NCI-H748 (cell line): ENCODE results near the gene KRTAP10-12.

Experiments
- DNase-seq: peaks from one replicate; lab custom pipeline; 2025; ENCODE audit not compliant: unreplicated experiment; lab: John Stamatoyannopoulos, UW

The KRTAP10-12 gene

DNA sequence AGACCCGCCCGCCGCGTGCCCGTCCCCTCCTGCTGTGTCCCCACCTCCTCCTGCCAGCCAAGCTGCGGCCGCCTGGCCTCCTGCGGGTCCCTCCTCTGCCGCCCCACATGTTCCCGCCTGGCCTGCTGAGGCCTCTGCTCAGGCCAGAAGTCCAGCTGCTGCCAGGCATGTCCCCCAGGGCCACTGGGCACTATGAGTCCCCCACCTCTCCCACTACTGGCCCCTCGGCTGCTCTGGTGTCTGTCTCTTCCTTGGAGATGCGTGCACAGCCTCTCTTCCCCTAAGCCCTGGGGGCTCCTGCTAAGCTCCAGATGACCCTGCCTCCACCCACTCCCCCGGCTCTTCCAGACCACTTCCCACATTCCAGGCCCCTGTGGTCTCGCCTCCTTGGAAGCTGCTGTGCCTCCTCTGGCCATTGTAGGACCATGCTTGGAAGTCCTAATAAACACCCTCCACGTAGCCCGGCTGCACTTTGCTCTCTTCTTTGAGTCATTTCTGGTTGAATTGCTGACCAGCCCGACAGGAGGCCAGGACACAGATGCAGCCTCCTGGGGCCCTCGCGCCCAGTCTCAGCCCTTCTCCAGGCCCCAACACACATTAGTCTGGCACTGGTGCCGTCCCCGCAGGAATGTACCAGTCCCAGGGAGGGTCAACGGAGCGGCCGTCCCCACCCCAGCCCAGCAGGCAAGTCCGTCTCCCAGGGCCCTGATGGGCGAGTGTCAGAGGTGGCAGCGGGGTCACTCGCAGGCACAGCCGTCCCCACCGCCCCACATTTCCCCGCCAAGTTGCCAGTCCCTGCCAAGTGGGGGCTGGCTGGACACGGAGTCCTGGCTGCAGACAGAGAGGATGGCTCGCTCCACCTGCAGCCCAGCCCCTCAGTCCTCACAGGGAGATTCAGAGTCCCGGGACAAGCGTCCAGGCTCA is 1.1 kb downstream of the KRTAP10-12 start:
- no peak for DNase-seq

DNA sequence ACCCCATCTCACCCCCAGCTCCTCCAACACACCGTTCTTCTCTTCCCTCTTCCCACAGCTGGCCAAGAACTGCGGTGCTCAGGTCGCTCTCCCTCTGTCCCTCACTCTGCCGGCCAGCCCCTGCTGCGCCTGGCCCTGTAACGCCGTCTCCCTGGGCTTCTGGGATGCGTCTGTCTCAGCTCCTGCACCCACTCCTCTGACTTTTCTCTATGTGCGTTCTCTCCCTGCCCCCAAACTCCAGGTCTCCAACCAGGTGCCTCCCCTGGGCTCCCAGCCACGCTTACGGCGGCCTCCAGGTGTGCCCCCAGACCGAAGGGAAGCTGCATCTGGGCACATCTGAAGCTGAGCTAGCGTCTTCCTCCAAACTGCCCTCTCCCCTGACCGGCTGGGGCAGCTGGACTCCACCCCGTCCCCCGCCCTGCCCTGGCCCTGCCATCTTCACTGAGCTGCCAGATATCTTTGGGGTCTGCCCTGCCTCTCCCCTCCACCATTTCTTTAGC is 2.6 kb downstream of the KRTAP10-12 start:
- DNase-seq, result no peak

DNA sequence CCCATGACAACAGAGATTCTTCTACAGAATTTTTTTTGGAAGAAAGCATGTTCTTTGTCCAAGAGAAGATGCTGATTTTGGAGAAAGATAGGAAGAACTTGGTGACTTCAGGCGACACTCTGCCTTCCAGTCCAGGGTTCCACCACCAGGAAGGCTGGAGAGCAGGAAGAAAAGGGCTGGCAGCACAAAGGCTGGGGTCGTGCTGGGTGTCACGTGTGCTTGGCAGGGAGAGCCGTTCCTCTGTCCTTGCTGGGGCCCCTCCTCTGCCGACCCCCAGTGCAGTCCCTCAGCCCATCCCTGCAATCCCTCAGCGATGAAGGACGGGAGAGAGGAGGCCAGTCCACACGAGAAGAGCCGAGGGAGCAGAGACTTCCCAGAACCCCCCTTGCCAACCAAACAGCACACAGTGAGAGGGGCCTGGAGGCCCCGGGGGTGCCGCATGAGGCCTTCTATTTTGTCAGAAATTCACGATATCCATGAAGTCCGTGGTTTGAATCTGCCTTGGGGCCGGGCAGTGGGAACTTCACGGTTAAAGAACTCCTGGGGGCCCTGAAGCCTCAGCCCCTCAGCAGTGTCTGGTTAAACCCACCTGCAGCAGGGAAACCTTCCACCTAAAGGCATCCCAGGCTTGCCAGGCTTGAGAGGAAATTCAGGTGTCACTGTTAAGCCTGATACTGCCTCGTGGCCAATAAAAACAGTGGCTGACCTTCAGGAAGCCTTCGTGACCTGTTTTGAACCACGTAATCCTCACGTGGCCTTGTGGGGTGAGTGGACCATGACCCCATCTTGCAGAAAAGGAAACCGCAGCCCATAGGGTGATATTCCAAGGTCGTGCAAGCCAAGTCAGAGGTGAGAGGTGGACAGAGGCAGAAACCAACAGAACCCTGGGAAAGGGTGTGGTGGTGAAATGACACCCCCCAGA is 3.4 kb downstream of the KRTAP10-12 start:
- DNase-seq, result no peak

DNA sequence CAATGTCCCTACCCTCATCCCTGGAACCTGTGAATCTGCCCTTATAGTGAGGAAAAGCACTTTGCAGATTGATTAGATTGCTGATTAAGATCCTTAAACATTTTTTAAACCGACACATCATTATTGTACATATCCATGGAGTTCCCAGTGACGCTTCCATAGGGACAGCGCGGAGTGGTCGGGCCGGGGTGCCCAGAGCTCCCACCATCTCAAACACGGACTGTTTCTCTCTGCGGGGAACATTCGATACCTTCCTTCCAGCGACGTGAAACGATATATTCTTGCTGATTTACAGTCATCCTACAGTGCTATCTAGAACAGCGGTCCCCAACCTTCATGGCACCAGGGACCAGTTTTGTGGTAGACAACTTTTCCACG is 4.0 kb downstream of the KRTAP10-12 start:
- no peak for DNase-seq

DNA sequence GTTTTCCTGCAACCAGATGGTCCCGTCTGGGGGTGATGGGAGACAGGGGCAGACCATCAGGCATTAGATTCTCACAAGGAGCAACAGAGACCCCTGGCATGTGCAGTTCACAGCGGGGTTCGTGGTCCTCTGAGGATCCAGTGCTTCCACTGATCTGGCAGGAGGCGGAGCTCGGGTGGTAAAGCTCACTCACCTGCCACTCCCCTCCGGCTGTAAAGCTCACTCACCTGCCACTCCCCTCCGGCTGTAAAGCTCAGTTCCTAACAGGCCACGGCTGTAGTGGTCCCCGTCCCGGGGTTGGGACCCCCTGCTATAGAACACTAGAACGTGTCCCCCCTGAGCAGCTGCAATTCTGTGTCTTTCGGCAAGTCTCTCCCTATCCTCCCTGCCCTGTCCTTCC is 4.6 kb downstream of the KRTAP10-12 start:
- DNase-seq, result peak; percentile 10

DNA sequence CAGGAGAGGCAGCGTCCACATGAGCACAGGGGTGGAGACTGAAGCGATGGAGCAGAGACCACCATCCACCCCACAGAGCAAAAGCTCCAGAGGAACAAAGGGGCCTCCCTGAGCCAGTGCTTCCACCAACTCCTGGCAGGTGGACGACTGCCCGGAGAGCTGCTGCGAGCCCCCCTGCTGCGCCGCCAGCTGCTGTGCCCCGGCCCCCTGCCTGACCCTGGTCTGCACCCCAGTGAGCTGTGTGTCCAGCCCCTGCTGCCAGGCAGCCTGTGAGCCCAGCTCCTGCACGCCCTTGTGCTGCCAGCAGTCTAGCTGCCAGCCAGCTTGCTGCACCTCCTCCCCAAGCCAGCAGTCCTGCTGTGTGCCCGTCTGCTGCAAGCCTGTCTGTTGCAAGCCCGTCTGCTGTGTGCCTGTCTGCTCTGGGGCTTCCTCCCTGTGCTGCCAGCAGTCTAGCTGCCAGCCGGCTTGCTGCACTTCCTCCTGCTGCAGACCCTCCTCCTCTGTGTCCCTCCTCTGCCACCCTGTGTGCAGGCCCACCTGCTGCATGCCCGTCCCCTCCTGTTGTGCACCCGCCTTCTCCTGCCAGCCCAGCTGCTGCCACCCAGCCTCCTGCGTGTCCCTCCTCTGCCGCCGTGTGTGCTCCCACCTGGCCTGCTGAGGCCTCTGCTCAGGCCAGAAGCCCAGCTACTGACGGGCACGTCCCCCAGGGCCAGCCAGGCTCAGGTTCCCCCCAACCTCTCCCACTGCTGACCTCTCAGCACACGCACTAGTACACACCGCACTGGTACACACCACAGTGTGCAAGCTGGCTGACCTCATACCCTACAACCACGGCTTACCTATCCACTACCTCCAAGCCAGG is 5.4 kb downstream of the KRTAP10-12 start:
- DNase-seq, result no peak

DNA sequence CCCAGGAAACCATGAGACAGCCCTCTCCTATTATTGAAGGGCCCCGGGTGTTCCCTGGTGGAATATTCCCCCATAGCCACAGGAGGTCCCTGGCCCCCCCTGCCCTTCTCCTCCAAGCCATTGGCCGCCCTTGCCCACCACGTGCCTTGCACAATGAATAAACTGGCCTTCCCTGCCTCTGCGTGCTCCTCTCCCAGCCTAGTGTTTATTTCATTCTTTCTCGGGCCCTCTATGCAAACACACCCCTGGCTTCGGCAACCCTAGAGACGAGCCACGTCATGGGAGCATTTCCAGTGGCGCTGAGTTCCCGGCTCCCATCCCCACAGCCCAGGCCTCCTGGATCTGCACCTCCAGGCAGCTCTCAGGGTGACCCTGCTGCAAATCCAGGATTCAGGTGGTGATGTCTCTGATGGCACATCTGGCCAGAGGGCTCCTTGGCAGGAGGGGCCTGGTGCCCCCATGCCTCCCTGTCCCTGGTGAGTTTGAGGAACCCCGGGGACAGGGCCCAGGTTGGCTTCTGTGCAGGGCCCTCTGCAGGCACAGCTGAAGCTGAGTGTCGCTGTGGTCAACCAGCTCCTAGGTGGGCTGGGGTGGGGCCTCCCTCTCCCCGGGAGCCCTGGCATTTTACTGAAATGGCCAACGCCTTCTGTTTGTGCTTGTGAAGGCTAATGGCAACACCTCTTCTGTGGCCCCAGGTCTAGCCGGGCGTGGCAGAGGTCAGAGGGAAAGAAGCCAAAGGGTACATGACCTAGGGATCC is 6.2 kb downstream of the KRTAP10-12 start:
- no peak for DNase-seq

DNA sequence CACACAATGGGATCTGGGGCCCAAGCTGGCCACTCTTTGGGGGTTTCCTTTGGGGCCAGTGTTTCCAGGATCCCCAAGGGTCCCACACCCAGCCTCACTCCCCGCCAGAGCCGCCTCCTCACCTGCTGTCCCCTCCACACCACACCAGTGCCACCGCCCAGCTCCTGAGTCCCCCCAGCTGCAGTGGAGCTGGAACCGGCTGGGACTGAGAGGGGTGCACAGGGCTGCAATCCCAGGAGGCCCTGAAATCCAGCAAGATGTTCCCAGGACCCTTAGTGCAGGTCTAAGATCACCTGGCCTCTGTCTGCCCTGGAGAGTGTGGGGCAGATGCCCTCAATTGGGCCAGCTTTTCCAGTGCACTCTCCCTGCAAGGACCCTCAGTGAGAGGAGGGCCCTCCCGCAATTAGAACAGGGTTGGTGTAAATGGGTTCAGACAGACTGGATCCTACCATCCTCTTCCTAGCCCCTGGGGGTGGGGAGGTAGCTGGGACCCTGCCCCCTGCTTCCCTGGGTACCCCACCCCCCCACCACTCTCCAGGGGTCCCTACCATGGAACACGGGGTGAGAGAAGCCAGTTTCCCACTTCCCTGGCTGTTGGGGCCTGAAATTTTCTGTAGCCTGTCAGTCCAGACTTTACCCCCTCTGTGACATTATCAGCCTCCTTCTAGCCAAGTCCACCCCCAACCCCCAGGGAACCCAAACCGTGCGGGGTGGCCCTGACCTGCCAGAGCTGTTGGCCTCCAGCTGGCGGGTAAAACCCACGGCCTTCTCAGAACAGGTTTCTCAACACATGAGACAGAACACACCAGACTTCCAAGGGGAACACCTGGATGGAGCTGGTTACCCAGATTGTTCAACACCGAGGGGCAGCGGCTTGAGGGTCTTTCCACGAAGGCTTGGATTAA is 7.0 kb downstream of the KRTAP10-12 start:
- no peak for DNase-seq

DNA sequence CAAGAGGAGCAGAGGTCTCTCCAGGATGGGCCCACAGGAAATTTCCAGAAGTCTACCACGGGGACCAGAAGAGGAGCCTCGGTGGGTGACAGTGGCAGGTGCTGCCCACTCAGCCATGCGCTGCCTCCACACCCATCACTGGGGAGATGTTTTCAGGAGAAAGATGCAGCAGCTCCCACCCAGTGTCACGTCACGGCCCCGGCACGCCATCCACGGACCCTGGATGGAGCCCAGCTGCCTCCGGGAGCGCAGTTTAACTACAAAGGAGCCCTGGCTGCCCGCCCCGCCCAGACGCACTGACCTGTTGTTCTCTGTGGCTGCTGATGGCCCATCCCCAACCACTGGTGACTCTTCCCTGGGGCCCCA is 7.6 kb downstream of the KRTAP10-12 start:
- no peak for DNase-seq

DNA sequence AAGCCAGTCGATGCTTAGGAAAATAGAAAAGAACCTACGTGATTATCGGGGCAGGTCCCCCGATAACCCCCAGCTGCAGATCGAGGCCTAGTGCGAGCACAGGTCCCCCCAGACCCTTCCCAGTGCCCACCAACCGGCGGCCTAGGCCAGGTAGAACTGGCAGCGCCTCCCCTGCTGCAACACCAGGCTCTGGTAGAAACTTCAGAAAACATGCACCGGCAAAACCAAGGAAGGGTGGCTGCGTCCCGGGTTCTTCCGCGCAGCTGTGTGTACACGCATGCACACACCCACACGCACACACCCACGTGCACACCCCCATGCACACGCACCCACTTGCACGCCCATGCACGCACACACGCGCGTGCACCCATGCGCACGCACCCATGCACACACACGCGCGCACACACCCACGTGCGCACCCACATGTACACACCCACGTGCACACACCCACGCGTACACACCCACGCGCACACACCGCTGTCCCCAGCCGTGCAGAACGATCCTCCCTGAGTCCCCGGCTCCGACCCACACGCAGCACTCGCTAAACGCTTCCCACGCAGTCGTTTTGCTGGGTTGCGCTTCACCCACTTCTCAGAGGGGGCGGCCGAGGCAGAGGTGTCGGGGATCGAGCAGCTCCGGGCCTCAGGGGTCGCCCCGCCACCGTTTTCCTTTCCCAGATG is 9.2 kb downstream of the KRTAP10-12 start:
- no peak for DNase-seq

DNA sequence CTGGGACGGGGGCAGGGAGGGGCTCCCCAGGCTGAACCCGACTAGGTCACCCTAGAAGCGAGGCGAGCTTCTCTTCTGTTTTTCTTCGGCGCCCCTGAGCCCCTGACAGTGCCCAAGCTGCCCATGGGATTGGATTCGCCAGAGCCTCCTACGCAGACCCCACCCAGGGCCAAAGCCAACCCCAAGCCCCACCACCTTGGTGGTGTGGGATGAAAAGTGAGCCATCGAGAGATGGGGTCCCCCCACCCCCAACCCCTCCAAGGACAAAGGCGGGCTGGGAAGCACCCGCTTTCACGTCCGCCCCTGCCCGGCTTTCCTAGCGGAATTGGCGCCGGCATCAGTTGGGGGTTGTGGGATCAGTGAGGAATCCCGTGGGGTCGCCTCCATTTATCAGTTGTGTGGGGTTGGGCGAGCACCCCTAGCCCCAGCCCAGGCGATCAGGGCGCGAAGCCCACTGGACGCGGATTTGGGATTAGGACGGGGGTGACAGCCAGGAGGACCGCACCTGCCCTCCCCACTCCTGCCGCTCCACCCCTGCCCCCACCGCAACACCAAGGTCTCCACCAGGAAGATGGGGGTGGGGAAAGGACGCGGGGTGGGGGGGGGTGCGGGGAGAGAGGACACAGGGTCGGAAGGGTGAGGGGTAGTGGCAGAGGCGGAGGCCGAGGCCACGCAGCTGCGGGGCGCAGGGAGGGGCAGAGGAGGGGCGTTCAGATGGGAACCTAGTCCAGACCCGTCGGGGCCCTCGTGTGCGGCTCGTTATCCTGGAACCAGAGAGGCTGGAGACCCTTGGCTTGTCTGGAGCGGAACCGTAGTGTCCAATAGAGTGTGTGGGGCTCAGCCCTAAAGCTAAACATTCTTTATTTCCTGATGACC is 10.0 kb downstream of the KRTAP10-12 start:
- no peak for DNase-seq

DNA sequence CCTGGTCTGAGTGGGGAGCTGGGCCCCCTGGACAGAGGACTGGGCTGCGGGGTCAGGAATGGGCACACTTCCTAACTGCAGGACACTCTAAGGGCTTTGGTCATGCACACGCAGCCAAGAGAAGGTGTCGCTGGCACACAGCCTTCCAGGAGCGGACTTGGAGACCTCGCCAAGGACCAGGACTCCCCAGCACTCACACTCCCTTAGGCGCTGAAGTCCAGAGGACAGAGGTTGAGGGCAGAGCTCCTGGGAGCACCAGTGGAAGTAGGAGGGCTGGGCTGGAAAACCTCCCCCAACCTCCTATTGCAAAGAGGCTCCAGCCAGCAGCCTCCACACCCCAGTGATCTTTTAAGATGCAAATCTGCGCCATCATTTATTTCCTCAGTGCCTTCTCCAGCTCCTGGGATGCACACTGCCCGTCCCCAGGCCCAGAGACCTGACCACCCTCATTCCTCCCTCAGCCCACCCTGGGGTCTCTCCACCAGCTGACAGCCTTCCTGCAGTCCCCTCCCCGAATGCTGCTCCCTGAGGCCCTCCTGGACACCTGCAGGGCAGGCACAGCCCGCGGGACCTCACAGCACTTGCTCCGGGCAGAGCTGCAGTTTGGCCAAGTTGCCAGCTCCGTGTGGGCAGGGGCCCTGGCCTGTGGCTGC is 11.4 kb downstream of the KRTAP10-12 start:
- DNase-seq, result no peak

DNA sequence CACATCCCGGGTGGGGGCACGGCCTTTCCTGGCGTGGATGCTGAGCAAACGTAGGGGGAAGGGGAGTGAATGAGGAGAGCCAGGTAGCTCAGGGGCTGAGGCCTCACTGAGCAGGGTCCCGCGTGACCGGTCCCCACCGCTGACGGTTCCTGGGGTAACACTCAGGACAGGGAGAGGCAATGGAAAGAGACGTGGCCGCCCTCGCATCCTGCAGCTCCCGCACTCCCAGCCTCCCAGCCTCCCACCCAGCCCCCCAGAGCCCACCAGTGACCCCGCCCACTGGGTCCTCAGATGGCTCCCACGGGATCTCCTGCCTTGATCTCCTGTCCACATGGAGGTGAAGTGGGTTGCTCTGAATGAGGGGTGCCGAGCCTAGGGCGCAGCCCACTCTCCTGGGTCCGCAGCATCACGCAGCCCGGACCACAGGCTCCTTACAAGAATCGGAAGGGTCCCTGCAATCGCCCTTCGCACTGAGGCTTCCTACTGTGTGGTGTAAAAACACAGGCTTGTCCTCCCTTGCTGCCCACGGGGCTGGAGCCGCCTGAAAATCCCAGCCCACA is 12.0 kb downstream of the KRTAP10-12 start:
- DNase-seq, result no peak

DNA sequence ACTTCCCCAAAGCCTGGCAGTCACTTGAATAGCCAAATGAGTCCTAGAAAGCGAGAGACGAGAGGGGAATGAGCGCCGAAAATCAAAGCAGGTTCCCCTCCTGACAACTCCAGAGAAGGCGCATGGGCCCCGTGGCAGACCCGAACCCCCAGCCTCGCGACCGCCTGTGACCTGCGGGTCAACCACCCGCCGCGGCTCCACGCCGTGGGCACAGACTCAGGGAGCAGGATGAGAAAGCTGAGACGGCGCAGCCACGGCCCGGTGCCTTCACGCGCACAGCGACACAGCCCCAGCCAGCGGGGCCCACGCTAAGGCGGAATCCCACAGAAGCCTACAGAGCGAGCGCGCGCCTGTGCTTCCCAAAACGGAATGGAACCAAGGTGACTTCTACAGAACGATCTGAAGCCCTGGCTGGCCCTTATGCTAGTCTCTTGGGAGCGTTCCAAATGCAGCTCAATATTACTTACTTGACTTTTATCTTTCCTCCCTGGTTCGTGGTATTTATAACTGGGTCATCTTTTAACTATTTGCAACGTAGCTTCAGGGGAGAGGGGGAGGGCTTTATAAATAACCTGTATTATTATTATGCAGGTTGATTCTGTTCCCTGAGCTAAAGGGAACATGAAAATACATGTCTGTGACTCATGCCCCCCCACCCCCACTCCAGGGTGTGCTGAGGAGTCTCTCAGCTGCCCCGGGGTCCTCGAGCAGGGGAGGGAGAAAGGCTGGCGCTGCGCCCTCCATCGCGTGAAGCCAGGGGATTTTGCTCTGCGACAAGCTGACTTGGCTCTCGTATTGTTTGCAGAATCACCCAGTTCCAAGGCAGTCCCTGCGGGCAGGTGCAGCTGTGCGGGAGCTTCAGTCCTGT is 12.7 kb downstream of the KRTAP10-12 start:
- DNase-seq, result peak; percentile 45

DNA sequence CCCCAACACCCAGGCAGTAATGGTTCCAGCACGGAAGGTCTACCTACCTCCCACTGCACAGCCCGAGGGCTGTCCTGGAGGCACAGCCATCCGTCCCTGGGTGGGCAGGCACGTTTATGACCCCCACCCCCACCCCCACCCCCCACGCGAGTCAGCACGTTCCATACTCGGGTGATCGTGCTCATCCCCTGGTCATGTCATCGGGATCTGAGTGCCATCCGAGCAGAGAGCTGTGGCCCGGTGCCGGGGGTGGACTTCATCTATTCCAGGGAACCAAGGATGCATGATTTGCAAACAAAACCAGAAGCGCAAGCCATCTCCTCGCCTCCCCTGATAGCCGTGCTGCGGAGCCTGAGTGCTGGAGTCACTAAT is 13.3 kb downstream of the KRTAP10-12 start:
- DNase-seq, result no peak
